ENCODE measurements around the gene RERE.
"Not testable (repeated sequence)": the region's sequence is repeated elsewhere in the genome, so short reads cannot be mapped to it uniquely, and the experiment has no call there.

The RERE gene

GRCh38 chr1:8747879-8748825, 69.3 kb downstream of the RERE start:
- DNase-seq, result no peak

GRCh38 chr1:8746554-8746953, 70.9 kb downstream of the RERE start:
- no peak for DNase-seq

GRCh38 chr1:8745749-8746390, 71.6 kb downstream of the RERE start:
- no peak for DNase-seq

- DNase-seq, result no peak
These were observed 72.1 kb downstream of the RERE start for GRCh38 chr1:8745346-8745745.

- no peak for DNase-seq
These were observed 75.2 kb downstream of the RERE start for GRCh38 chr1:8742022-8742924.

GRCh38 chr1:8740034-8740449, 77.4 kb downstream of the RERE start:
- DNase-seq, result no peak

GRCh38 chr1:8739377-8739776, 78.1 kb downstream of the RERE start:
- no peak for DNase-seq

GRCh38 chr1:8736927-8737326, 80.5 kb downstream of the RERE start:
- DNase-seq, result no peak

- no peak for DNase-seq
These were observed 84.0 kb downstream of the RERE start for GRCh38 chr1:8733484-8733883.

GRCh38 chr1:8731162-8731561, 86.3 kb downstream of the RERE start:
- no peak for DNase-seq

- DNase-seq, result no peak
These were observed 89.0 kb downstream of the RERE start for GRCh38 chr1:8728464-8728863.

- DNase-seq, result no peak
These were observed 89.6 kb downstream of the RERE start for GRCh38 chr1:8727809-8728213.

GRCh38 chr1:8727316-8727715, 90.1 kb downstream of the RERE start:
- DNase-seq, result not testable (repeated sequence)

- not testable (repeated sequence) for DNase-seq
These were observed 90.6 kb downstream of the RERE start for GRCh38 chr1:8726801-8727186.

GRCh38 chr1:8723010-8723409, 94.4 kb downstream of the RERE start:
- no peak for DNase-seq

- DNase-seq, result no peak
These were observed 95.1 kb downstream of the RERE start for GRCh38 chr1:8722366-8722765.

GRCh38 chr1:8721679-8722324, 95.6 kb downstream of the RERE start:
- no peak for DNase-seq

- DNase-seq, result no peak
These were observed 97.1 kb downstream of the RERE start for GRCh38 chr1:8720347-8720746.

GRCh38 chr1:8718850-8719361, 98.5 kb downstream of the RERE start:
- DNase-seq, result no peak

GRCh38 chr1:8717148-8717547, 100.3 kb downstream of the RERE start:
- no peak for DNase-seq

GRCh38 chr1:8716238-8716637, 101.2 kb downstream of the RERE start:
- DNase-seq, result no peak

- no peak for DNase-seq
These were observed 103.3 kb downstream of the RERE start for GRCh38 chr1:8714173-8714572.

Measured in NCI-H1105 treated with DMSO at 0.1 percent for 48 hours (cell line).